ENCODE data around the gene SPHK2. TPM values are rescaled to one million over a fixed set of nuclear protein-coding genes. Genes with fewer than 3 reads are reported as not detected.

Gene SPHK2
- total RNA-seq, 1 donor from 2014 or later: 7.2 TPM

DNA sequence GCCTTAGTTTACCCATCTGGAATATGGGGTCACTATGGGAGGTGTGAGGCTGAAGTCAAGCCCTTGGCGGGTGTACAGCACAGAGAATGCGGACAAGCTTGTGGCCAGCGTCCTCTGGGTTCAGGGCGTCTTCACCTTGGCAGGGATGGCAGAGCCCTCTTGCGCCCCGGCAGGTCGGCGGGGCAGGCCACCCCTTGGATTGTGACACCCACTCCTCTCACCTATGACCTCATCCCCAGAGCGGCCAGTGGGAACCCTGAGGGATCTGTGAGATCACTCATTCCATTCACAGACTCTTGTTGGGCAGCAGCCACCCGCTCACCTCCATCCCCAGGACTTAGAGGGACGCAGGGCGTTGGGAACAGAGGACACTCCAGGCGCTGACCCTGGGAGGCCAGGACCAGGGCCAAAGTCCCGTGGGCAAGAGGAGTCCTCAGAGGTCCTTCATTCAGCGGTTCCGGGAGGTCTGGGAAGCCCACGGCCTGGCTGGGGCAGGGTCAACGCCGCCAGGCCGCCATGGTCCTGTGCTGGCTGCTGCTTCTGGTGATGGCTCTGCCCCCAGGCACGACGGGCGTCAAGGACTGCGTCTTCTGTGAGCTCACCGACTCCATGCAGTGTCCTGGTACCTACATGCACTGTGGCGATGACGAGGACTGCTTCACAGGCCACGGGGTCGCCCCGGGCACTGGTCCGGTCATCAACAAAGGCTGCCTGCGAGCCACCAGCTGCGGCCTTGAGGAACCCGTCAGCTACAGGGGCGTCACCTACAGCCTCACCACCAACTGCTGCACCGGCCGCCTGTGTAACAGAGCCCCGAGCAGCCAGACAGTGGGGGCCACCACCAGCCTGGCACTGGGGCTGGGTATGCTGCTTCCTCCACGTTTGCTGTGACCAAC lies 12.6 kb upstream of the SPHK2 start, which contains the start of gene SPACA4:
Gene SPACA4, plus strand, starts transcription at position 280 of the 896 bp plus-strand sequence. Its CDS starts 237 bp downstream, at position 517.
- no peak for DNase-seq

GRCh38 chr19:48607359-48607755 lies 11.9 kb upstream of the SPHK2 start:
- DNase-seq: no peak

DNA sequence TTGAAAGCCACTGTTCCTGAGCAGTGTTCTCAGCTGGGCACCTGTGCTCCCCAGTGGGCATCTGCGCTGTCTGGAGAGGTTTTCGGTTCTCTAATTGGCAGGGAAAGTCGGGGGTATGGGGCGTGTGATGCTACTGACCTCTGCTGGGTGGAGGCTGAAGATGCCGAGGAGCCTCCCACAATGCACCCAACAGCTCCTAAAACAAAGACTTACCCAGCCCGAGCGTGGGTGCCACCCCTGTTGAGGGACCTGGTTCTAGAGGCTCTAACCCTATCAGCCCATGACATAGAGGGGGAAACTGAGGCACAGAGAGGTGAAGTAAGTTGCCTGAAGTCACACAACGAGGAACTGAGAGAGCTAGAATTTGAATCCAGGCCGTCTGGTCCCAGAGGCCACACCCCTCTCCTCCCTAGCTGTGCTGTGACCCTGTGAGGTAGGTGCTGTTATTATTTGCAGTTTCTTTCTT lies 10.5 kb upstream of the SPHK2 start:
- no peak for DNase-seq

DNA sequence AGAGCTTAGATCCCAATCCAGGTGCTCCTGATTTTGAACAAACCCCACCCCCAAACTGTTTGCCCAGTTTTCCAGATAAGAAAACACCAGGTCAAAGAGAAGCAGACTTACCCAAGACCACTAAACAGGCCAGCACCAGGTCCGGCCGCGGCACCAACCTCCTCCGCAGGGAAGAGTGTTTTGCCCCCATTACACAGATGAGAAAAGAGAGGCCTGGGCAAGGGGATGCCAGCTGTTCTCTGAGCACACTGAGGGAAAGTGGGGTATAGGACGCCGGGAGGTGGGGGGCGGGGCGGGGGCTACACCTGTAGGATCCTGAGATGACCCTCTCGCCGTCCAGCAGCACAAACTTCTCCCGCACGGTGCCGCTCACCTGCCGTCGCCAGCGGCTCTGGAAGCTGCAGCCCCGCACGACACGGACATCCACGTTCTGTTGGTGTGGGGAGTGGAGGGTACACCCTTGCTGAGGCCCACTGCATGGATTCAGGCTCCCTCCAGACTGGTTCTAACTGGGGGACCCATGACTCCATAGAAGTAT lies 9.7 kb upstream of the SPHK2 start:
- no peak for DNase-seq

- DNase-seq: no peak
These were observed 7.4 kb upstream of the SPHK2 start for GRCh38 chr19:48611872-48612271.

DNA sequence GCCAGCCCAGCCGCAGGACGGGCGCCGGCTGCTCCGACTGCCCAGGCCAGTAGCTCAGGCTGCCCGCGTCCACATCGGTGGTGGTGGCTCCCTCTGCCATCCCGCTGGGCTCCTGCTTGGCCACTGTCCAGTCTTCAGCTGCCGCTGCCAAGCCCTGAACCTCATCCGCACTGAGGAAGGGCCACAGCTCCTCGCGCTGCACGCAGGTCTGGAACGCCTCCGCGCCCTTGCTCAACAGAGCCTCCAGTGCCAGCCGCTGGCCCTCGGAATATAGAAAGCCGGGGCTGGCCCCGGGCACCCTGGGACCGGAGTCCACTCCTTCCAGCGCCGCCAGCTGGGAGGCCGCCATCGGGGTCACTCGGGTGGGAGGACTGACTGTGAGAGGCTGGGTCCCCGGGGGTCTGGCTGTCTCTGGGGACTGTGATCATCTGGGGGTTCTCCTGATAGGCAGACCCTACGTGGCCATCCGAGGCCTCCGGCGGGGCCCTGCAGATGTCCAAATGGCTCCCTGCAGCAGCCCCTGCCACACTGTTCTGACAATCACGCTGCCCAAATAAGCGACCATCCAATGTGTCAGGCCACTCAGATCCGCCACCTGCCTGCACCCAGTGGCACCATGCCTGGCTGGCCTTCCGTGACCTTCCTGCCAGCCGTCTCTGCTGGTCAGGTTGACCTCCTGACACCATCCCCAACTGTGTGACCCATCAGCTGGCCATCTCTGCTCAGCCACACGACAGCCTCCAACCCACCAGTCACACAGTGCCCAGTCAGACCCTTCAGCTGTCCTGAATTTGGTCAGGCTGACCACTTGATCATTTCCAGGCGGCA lies 6.1 kb upstream of the SPHK2 start:
- DNase-seq: no peak

- no peak for DNase-seq
These were observed 5.4 kb upstream of the SPHK2 start for GRCh38 chr19:48613852-48614435.

GRCh38 chr19:48614436-48615230 lies 4.7 kb upstream of the SPHK2 start, which contains the start of gene FAM83E:
Gene FAM83E (minus strand): TSS chr19:48615076. CDS start chr19:48613372, 1,704 bp downstream.
- no peak for DNase-seq

DNA sequence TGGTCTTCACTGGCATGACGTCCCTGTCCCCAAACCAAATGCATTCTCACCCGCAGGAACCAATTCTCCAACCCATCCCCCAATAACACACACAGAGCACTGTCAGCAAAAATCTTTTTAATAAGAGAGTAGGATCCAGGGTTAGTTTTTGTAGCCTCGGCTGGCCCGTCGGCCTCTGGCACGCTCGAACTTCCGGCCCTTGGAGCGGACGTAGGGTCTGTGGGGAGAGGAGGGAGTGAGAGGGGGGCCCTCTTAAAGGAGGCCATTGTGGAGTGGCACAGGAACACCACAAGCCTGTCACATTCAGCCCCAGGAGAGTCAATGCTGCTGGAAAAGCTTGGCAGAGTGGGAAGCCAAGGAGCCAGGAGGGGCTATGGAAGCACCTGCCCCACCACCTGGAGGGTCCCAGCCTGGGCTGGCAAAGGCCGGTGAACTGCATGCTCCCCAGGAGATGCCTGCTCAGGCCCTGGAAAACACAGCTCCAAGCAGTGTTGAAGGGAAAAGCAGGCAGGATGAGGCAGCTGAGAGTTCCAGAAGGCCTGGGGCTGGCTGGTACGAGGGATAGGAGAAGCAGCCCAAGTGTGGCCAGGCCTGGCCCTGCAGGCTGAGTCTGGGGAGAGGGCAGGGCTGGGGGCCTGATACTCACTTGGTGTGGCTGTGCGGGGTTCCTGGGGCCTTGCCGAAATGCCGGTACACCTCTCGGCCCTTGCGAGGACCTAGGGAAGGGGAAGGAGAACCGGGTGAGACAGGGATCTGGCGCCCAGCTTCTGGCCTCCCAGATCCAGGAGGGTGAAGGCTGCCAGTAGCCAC lies 3.9 kb upstream of the SPHK2 start:
- DNase-seq: no peak

DNA sequence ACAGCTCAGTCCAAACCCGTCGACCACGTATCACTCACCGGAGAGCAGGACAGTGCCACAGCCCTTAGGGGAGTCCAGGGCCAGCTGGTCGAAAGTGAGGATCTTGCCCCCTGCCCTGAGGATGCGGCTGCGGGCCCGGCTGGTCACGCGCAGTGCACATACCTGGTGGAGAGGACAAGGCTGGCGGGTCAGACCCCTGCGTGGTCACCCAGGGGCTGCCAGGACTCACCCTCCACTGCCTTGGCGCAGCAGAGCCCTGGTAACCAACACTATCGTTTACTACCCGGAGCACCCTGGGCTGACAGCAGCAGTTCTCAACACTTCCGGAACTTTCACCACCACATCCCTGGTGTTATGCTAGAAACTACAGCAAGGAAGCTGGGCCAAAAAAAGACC lies 3.3 kb upstream of the SPHK2 start:
- no peak for DNase-seq

- no peak for DNase-seq
These were observed 2.7 kb upstream of the SPHK2 start for GRCh38 chr19:48616491-48617056.

- DNase-seq: no peak
These were observed 2.0 kb upstream of the SPHK2 start for GRCh38 chr19:48617146-48617937.

DNA sequence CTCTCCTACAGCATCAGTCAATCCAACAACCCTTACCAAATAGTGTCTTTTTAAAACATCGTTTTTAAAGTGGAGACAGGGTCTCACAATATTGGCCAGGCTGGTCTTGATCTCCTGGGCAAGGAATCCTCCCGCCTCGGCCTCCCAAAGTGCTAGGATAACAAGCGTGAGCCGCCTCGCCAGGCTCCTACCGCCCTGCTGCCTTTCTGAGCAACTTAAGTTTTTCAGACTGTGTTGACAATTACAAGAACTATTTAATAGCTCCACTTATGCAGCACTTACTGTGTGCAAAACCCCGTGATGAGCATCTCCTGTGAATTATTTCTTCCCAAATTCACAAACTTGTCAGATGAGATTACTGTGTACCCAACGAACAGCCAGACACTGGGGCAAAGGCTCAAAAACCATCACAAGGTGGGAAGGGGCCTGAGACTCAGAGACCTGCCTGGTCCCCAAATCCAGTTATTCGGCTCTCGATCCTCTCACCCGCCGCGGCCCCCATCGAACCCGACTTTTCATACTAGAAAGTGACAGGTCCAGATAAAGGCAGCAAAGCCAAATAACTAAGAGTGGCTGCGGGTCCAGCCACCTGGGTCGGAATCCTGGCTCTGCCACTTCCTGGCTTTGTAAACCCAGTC lies 909 bp upstream of the SPHK2 start:
- no peak for DNase-seq

- no peak for DNase-seq
These were observed 633 bp downstream of the SPHK2 start for GRCh38 chr19:48619692-48620585.

- no peak for DNase-seq
These were observed 4.3 kb downstream of the SPHK2 start for GRCh38 chr19:48623556-48624066.

DNA sequence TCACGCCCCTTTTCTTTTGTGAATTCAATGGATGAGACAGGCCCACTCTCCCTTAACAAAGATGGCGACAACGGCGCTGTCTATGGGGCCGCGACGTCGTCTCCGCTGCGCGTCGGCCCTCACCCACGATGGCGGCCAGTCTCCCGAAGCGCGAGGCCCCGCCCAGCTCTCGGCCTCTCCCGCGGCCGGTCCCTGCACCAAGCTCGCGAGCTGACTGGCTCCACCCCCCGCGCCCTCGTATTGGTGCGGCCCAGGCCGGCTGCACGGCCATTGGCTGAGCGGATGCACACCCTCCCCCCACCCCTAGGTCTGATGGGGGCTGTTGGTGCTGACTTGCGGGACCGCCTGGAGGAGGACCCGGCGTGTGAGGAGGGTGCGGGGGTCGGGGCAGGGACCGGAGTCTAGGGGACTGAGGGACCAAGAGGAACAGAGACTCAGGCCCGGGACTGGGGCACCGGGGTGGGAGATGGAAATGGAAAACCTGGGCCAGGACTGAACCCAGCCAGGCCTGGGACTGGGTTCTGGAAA lies 4.8 kb downstream of the SPHK2 start:
- DNase-seq: peak; percentile 97
